ENCODE results near the gene SUGP1.

Gene SUGP1

DNA sequence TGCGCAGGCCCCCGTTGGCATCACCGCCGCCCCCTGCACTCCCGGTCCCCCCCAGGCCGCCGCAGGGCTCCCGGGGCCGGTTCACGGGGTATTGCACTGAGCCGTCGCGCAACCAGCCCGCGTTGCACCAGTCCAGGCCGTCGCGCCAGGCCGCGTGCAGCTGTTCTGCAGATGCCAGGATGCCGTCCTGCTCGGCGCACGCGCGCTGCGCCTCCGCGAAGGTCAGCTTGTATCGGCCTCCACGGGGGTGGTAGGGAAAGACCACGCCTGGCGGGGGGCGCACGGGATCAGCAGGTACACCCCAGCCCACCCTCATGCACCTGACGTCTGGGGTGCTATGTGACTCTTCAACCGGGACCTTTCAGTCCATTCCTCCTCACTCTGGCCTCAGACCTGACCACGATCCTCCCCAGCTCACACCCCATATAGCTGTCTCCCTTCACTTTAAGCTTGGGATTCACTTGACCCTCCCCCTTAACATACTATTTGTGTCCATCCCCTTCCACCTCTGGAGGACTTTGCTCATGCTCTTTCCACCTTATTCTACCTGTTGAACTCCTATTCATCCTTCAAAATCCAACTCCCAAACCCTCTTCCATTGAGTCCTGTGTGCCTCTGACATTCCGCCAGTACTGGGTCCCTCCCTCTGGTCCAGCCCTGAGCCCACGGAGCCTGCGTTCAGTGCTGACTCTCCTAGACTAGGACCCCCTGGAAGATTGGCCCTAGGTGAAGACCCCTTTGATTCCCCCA lies 61.5 kb downstream of the SUGP1 start:
- H3K4me1 ChIP-seq (ENCODE audit: insufficient read depth, low read length) = no peaks in the 10 kb centered on the region
- TF ChIP-seq, protein P1, sequence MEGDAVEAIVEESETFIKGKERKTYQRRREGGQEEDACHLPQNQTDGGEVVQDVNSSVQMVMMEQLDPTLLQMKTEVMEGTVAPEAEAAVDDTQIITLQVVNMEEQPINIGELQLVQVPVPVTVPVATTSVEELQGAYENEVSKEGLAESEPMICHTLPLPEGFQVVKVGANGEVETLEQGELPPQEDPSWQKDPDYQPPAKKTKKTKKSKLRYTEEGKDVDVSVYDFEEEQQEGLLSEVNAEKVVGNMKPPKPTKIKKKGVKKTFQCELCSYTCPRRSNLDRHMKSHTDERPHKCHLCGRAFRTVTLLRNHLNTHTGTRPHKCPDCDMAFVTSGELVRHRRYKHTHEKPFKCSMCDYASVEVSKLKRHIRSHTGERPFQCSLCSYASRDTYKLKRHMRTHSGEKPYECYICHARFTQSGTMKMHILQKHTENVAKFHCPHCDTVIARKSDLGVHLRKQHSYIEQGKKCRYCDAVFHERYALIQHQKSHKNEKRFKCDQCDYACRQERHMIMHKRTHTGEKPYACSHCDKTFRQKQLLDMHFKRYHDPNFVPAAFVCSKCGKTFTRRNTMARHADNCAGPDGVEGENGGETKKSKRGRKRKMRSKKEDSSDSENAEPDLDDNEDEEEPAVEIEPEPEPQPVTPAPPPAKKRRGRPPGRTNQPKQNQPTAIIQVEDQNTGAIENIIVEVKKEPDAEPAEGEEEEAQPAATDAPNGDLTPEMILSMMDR (IDR thresholded peaks at IDR 0.05; ENCODE audit: borderline replicate concordance, extremely low read depth, low read length, poor library complexity, severe bottlenecking) = no peak
- TF ChIP-seq EZH2 (IDR thresholded peaks at IDR 0.05; ENCODE audit: borderline replicate concordance, low read depth, low read length, severe bottlenecking) = no peak
- no peaks in the 10 kb centered on the region for H4K20me1 ChIP-seq (ENCODE audit: insufficient read depth, low read length)
- no peak overlapping the region for H2AFZ ChIP-seq (ENCODE audit: low read depth, low read length)
- H3K79me2 ChIP-seq (ENCODE audit: insufficient read depth, low read length) = no peaks in the 10 kb centered on the region
- no peak overlapping the region for H3K4me3 ChIP-seq (ENCODE audit: low read depth in 1 of 2, low read length in 2 of 2)
- no peak overlapping the region for H3K4me2 ChIP-seq (ENCODE audit: insufficient read depth, low read length)
- H3K36me3 ChIP-seq (ENCODE audit: insufficient read depth, low read length) = no peaks in the 10 kb centered on the region
- H3K9ac ChIP-seq (ENCODE audit: low read depth, low read length) = no peak overlapping the region
- H3K9me3 ChIP-seq (ENCODE audit: insufficient read depth, low read length, severe bottlenecking) = no peaks in the 10 kb centered on the region
- ATAC-seq (ENCODE audit: insufficient read depth, low read depth) (no peak), DNase-seq (no peak)
- H3K27me3 ChIP-seq (ENCODE audit: insufficient read depth, low read length, poor library complexity) = no peaks in the 10 kb centered on the region
- no peak overlapping the region for H3K27ac ChIP-seq (ENCODE audit: low read length)

DNA sequence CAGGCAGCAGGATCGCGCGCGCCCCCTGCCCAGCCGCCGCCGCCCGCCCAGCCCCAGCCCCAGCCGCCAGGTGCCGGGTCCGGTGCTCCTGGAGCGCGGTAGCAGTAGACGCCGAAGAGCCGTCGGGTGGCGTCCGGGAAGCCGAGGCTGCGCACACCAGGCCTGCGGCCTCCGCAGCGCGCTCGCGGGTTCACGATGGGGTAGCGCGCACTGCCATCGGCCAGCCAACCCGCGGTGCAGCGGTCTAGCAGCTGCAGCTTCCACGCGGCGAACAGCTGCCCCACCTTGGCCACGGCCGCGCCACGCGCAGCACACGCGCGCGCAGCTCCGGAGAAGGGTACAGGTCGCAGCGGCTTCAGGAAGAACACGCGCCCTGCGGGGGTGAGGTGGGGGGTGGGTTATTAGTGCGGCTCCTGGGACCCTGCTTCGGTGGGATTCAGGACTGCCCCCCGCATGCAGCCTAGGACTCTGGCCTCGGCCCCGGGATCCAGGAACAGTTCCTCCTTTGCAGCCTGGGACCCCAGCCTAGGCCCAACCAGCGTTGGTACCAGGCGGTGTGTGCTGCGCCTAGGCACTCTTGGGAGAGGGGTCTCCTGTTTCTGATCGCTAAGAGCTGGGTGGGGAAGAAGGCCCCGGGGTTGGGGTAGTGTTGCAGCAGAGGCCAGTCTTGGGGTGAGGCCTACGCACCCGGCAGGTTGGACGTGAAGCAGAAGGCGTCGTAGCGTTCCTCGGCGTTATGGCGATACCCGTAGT lies 62.3 kb downstream of the SUGP1 start:
- Histone ChIP-seq H3K4me1 (ENCODE audit: insufficient read depth, low read length) (no peaks in the 10 kb centered on the region), H2AFZ (ENCODE audit: low read depth, low read length) (no peak overlapping the region), H4K20me1 (ENCODE audit: insufficient read depth, low read length) (no peaks in the 10 kb centered on the region), H3K4me2 (ENCODE audit: insufficient read depth, low read length) (no peak overlapping the region), H3K9ac (ENCODE audit: low read depth, low read length) (no peak overlapping the region), H3K27ac (ENCODE audit: low read length) (no peak overlapping the region), H3K9me3 (ENCODE audit: insufficient read depth, low read length, severe bottlenecking) (no peaks in the 10 kb centered on the region), H3K4me3 (ENCODE audit: low read depth in 1 of 2, low read length in 2 of 2) (no peak overlapping the region), H3K27me3 (ENCODE audit: insufficient read depth, low read length, poor library complexity) (no peaks in the 10 kb centered on the region), H3K79me2 (ENCODE audit: insufficient read depth, low read length) (no peaks in the 10 kb centered on the region), H3K36me3 (ENCODE audit: insufficient read depth, low read length) (no peaks in the 10 kb centered on the region)
- ATAC-seq (ENCODE audit: insufficient read depth, low read depth) = no peak
- no peak for TF ChIP-seq EZH2 (IDR thresholded peaks at IDR 0.05; ENCODE audit: borderline replicate concordance, low read depth, low read length, severe bottlenecking)
- TF ChIP-seq, protein P1 (IDR thresholded peaks at IDR 0.05; ENCODE audit: borderline replicate concordance, extremely low read depth, low read length, poor library complexity, severe bottlenecking) = no peak
- no peak for DNase-seq

DNA sequence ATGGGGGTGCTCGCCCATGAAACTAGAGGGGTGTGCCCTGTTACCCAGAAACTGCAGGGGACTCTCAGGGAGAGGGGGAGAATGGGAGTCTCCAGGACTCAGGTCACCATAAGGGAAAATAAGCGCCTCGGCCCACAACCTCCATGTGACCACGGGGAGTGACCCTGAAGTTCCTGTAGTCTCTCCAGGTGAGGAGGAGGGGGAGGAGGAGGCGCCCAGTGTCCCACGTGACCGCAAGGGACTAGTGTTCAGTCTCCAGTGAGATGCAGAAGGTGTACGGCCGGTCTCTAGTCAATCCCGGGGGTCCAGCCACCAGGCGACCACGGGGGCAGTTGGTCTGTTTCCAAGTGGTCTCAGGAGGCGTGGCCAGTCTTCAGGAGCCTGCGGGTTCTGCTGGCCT lies 63.2 kb downstream of the SUGP1 start:
- H2AFZ ChIP-seq (ENCODE audit: low read depth, low read length) = no peak overlapping the region
- H3K27ac ChIP-seq (ENCODE audit: low read length) = no peak overlapping the region
- H3K4me3 ChIP-seq (ENCODE audit: low read depth in 1 of 2, low read length in 2 of 2) = no peak overlapping the region
- no peaks in the 10 kb centered on the region for H3K9me3 ChIP-seq (ENCODE audit: insufficient read depth, low read length, severe bottlenecking)
- no peaks in the 10 kb centered on the region for H3K79me2 ChIP-seq (ENCODE audit: insufficient read depth, low read length)
- H3K36me3 ChIP-seq (ENCODE audit: insufficient read depth, low read length) = no peaks in the 10 kb centered on the region
- H3K4me1 ChIP-seq (ENCODE audit: insufficient read depth, low read length) = no peaks in the 10 kb centered on the region
- no peaks in the 10 kb centered on the region for H4K20me1 ChIP-seq (ENCODE audit: insufficient read depth, low read length)
- no peak for DNase-seq
- H3K27me3 ChIP-seq (ENCODE audit: insufficient read depth, low read length, poor library complexity) = no peaks in the 10 kb centered on the region
- no peak for ATAC-seq (ENCODE audit: insufficient read depth, low read depth)
- no peak overlapping the region for H3K9ac ChIP-seq (ENCODE audit: low read depth, low read length)
- TF ChIP-seq EZH2 (IDR thresholded peaks at IDR 0.05; ENCODE audit: borderline replicate concordance, low read depth, low read length, severe bottlenecking) = no peak
- TF ChIP-seq, protein P1 (IDR thresholded peaks at IDR 0.05; ENCODE audit: borderline replicate concordance, extremely low read depth, low read length, poor library complexity, severe bottlenecking) = no peak
- no peak overlapping the region for H3K4me2 ChIP-seq (ENCODE audit: insufficient read depth, low read length)

Measured in DND-41 (cell line).